Testis (tissue), 2 donors: ENCODE results near the gene TRRAP.

Experiments used
- CTCF ChIP-seq, 3 experiments: fragments of 450-650 bp in 2 of 3; fragments of 200-600 bp in 1 of 3; sonication (generic) in 1 of 3; IDR thresholded peaks; one replicate each; pipeline ENCODE4 v1.5.1; 2016 to 2019; ENCODE audit warnings: antibody characterized with exemption in 3 of 3, mild to moderate bottlenecking in 2 of 3, moderate library complexity in 1 of 3
- POLR2A ChIP-seq: fragments of 450-650 bp; IDR thresholded peaks from one replicate; pipeline ENCODE4 v1.6.1; 2017; ENCODE audit warnings: antibody characterized with exemption, mild to moderate bottlenecking, moderate library complexity

DNA sequence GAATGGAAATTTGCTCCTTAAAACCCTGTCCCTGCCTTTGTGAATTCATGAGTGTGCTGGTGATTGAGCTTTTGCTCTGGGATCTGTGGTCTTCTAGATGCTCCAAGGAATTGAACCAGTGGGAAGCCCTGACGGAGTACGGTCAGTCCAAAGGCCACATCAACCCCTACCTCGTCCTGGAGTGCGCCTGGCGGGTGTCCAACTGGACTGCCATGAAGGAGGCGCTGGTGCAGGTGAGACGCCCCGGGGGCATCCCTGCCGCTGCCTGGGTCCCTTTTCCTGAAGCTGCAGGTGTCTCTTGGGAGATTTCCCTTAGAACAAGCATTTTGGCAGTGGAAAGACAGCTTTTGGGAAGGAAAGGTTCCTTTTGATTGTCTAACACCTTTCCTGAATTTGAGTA lies 100.3 kb downstream of the TRRAP start:
- TF ChIP-seq POLR2A (no peak), CTCF (IDR thresholded peaks at IDR 0.05) (no peak)
